Left lung (tissue), 10 donors: ENCODE data around the gene GGCX. TPM values are rescaled to one million over a fixed set of nuclear protein-coding genes. Genes with fewer than 3 reads are reported as not detected.

ENCODE experiments used
- ATAC-seq: fragments of 200-7000 bp; cut with Tn5 transposase; one replicate; pipeline ENCODE4 v1.9.1; 2020; ENCODE audit warnings: moderate library complexity
- DNase-seq, 4 donors: peaks; one replicate each; pipeline ENCODE4 v3.0.0-alpha.2; 2013 to 2020
- H3K27ac ChIP-seq, 2 donors: fragments of 200-600 bp; sonication (generic) in 1 of 2; one replicate each; pipeline versions ENCODE4 v1.5.0 to v1.8.0; 2020 to 2021
- H3K27me3 ChIP-seq, 2 donors: fragments of 200-600 bp; sonication (generic) in 1 of 2; one replicate each; pipeline versions ENCODE4 v1.5.0 to v1.8.0; 2020 to 2021
- H3K36me3 ChIP-seq, 2 donors: fragments of 200-600 bp; sonication (generic) in 1 of 2; one replicate each; pipeline versions ENCODE4 v1.5.0 to v1.8.0; 2020 to 2021
- H3K4me1 ChIP-seq, 2 donors: fragments of 200-600 bp; one replicate each; pipeline ENCODE4 v1.8.0; 2021
- H3K4me3 ChIP-seq, 2 donors: fragments of 200-600 bp; sonication (generic) in 1 of 2; one replicate each; pipeline versions ENCODE4 v1.5.0 to v1.8.0; 2020 to 2021; ENCODE audit warnings: mild to moderate bottlenecking in 1 of 2
- H3K9me3 ChIP-seq, 2 donors: fragments of 200-600 bp; sonication (generic) in 1 of 2; one replicate each; pipeline versions ENCODE4 v1.5.0 to v1.8.0; 2020 to 2021
- intact Hi-C, 2 donors: fragments of 100-400 bp; cut with DNase I; formaldehyde crosslinking; loops; one replicate each; pipeline versions ENCODE4 v1.11.2 to v1.14.2; 2022
- polyA plus RNA-seq, 6 donors: library from polyadenylated mRNA; unstranded; fragments of 120-200 nt; gene quantifications; one replicate each; pipeline ENCODE4 v1.2.1, GENCODE V29; 2013; ENCODE audit not compliant: insufficient read length in 6 of 6
- total RNA-seq, 2 donors: library from RNA; stranded (reverse); fragmentation: NEBNext Ultra II Directional; extraction: Animal tissue kit (Norgen Biotek cat#: 25700); gene quantifications; one replicate each; pipeline ENCODE4 v1.2.1, GENCODE V29; 2021
- TF ChIP-seq, protein P1 (sequence below), 2 donors: fragments of 200-600 bp; sonication (generic) in 1 of 2; IDR thresholded peaks; one replicate each; pipeline versions ENCODE4 v1.5.0 to v1.8.0; 2021; ENCODE audit warnings: antibody characterized with exemption in 2 of 2
- donor health status: DM: no; HTN: yes; CAD: no.
- donor health status: DM: no; HTN: no; CAD: no.

Gene GGCX
- total and polyA plus RNA-seq, 8 donors, result 31.9 to 126 (median 37.7) TPM

DNA sequence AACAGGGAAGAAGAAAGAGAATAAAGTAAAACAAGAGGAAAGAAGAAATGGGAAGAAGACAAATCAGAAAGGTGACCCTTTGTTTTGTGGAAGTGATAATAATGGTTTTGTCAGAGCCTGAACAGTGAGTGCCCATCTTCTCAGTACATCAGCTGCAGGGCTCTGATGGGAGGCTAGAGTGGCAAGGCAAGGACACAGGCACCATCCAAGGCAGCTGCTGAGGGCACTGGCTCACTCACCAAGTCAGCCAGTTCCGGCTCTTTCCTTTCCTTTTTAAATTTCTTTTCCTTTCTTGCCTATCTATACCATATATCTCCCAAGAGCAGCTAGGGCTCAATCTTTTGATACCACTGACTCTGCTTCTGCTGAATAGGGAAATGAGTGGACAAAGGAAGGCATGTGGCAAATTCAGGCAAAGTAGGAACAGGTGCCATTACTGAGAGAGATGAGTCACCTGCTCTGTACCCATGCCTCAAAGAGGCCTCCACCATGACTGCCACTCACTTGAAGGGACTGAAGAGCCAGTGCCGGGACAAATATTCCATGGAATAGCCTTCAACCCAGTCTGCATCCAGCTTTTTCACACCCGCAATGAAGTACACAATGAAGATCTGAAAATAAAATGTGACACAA, 6.2 kb downstream of the GGCX start:
- Histone ChIP-seq H3K27ac (no peak overlapping the region), H3K4me1 (peaks cover 2 to 37% of the 10 kb centered on the region in 2 donors), H3K27me3 (no peaks in the 10 kb centered on the region), H3K36me3 (peaks cover 0 to 79% of the 10 kb centered on the region in 2 donors), H3K4me3 (no peak overlapping the region), H3K9me3 (no peaks in the 10 kb centered on the region)
- intact Hi-C loops, result loop anchor here in 1 of 2 donors (10.0 kb wide), 1 partner anchor 140 kb away; the partner anchor contains the start of genes CAPG and SH2D6
- no peak for DNase-seq
- no peak for ATAC-seq
- TF ChIP-seq, protein P1, sequence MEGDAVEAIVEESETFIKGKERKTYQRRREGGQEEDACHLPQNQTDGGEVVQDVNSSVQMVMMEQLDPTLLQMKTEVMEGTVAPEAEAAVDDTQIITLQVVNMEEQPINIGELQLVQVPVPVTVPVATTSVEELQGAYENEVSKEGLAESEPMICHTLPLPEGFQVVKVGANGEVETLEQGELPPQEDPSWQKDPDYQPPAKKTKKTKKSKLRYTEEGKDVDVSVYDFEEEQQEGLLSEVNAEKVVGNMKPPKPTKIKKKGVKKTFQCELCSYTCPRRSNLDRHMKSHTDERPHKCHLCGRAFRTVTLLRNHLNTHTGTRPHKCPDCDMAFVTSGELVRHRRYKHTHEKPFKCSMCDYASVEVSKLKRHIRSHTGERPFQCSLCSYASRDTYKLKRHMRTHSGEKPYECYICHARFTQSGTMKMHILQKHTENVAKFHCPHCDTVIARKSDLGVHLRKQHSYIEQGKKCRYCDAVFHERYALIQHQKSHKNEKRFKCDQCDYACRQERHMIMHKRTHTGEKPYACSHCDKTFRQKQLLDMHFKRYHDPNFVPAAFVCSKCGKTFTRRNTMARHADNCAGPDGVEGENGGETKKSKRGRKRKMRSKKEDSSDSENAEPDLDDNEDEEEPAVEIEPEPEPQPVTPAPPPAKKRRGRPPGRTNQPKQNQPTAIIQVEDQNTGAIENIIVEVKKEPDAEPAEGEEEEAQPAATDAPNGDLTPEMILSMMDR (IDR thresholded peaks at IDR 0.05), result no peak

DNA sequence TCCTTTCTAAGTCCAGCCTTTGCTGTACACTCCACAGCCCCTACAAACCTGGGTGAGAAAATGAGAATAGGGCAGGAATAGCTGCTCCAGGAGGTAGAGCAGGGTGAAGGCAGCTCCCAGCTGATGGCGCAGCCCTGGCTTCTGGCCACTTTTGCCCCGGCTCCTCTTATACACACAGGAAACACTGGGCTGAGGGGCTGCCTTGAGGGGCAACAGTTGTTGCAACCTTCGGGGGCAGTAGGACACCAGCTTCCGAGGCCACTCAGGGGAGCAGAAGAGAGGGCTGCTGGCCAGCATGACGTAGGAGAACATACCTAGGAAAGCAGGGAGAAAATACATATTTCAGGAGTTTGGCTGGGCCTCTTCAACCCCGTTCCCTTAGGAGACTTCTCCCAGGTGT, 8.1 kb downstream of the GGCX start:
- Histone ChIP-seq H3K36me3 (peaks cover 0 to 82% of the 10 kb centered on the region in 2 donors), H3K9me3 (no peaks in the 10 kb centered on the region), H3K27me3 (no peaks in the 10 kb centered on the region), H3K27ac (no peak overlapping the region), H3K4me1 (peaks cover 2 to 27% of the 10 kb centered on the region in 2 donors), H3K4me3 (no peak overlapping the region)
- DNase-seq (no peak), ATAC-seq (no peak)
- intact Hi-C loops, result loop anchor here (2.0 to 10.0 kb wide), 2 partner anchors 132 to 138 kb away; partner anchors contain the start of genes CAPG (in 1 of the 2) and SH2D6 (in 1 of the 2)
- TF ChIP-seq, protein P1 (IDR thresholded peaks at IDR 0.05), result no peak

DNA sequence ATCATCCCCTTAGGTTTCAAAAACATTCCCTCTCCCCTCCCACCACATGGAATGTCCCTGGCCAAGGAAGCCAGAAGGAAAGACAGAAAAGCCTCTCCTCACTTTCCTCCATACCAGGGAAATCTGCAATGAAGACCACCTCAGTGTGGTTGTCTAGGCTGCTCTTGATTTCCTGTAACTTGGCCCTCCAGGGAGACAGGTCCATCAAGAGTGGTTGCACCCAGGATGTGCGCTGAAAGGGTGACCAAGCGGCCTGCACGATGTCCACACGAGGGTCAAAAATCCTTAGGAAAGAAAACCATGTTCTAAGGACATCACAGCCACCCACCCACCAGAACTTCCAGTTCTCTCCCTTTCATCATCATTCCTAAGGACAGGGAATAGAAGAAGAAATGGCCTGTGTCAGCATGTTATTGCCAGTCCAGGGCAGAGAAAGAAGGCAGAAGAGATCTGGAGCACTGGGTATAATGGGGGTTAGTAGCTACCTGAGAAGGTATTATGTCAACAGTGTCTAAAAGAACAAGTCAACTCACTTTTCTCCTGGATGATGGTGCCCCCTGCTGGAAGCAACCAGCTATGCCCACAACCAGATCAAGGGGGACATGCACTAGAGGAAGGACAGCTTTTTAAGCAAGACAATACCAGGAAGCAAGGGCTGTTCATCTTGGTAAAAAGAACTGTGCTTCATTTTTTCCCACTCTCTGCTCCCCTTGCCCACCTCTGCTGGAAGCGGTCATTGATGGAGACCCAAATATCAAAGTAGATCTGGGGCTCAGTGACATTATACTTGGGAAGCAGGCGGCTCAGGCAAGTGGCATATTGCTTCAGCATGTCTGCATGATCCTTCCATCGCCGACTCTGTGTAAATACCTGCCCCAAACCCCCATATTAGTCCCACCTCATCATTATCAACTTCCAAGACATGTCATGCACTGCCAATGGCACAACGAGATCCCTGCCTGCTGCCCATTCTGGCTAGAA, 9.3 kb downstream of the GGCX start:
- H3K4me3 ChIP-seq, result no peak overlapping the region
- intact Hi-C loops, result loop anchor here (2.0 to 10.0 kb wide), 2 partner anchors 131 to 137 kb away; partner anchors contain the start of genes CAPG (in 1 of the 2) and SH2D6 (in 1 of the 2)
- TF ChIP-seq, protein P1 (IDR thresholded peaks at IDR 0.05), result peak; percentile 89 to 98
- peak; percentile 90 for ATAC-seq
- peak; percentile 63 to 85 (median 82) for DNase-seq
- H3K4me1 ChIP-seq, result peaks cover 2 to 27% of the 10 kb centered on the region in 2 donors
- H3K27me3 ChIP-seq, result no peaks in the 10 kb centered on the region
- peak overlapping the region in 1 of 2 donors; percentile 76 for H3K27ac ChIP-seq
- peaks cover 0 to 85% of the 10 kb centered on the region in 2 donors for H3K36me3 ChIP-seq
- H3K9me3 ChIP-seq, result no peaks in the 10 kb centered on the region

DNA sequence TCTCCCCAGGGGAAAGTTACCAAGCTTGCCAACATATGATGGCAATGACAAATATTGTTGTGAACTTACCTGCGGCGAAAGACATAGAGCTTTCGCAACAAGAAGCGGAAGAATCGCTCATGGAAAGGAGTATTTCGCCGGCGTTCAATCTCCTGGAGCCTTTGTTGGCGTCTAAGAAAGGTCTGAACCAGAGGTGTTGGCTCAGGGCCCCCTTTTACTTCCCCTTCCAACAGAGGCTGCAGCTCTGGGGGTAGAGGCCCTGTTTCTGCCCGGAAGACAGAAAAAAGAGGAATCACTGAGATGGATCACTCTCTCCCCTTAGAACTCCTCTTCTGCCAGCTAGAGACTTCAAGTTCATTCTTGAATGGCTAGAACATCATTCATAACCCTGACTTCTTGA, 10.8 kb downstream of the GGCX start:
- ATAC-seq (no peak), DNase-seq (peak in 1 of 4 donors; percentile 39)
- peaks cover 0 to 87% of the 10 kb centered on the region in 2 donors for H3K36me3 ChIP-seq
- H3K27ac ChIP-seq, result peak overlapping the region; percentile 30 to 76
- intact Hi-C loops, result loop anchor here in 1 of 2 donors (10.0 kb wide), 1 partner anchor 136 kb away; the partner anchor contains the start of genes CAPG and SH2D6
- H3K4me1 ChIP-seq, result peaks cover 2 to 35% of the 10 kb centered on the region in 2 donors
- H3K4me3 ChIP-seq, result no peak overlapping the region
- H3K27me3 ChIP-seq, result no peaks in the 10 kb centered on the region
- H3K9me3 ChIP-seq, result no peaks in the 10 kb centered on the region
- TF ChIP-seq, protein P1 (IDR thresholded peaks at IDR 0.05), result no peak
